Heart left ventricle (tissue), 16 donors: Measurements from ENCODE around the gene SYTL5. TPM values are rescaled to one million over a fixed set of nuclear protein-coding genes. Genes with fewer than 3 reads are reported as not detected.

Experiments
- ATAC-seq, 4 donors: fragments of 200-7000 bp; cut with Tn5 transposase; one replicate each; pipeline ENCODE4 v1.9.1; 2020 to 2022; ENCODE audit warnings: moderate library complexity in 4 of 4, mild to moderate bottlenecking in 3 of 4, moderate number of reproducible peaks in 1 of 4
- DNase-seq, 5 donors: peaks; one replicate each; pipeline ENCODE4 v3.0.0-alpha.2; 2020
- H3K27ac ChIP-seq, 12 donors: fragments of 200-600 bp; sonication (generic) in 4 of 12; one replicate each; pipeline versions ENCODE4 v1.5.0 to v1.8.0; 2016 to 2022; ENCODE audit warnings: mild to moderate bottlenecking in 2 of 12
- H3K27me3 ChIP-seq, 9 donors: fragments of 200-600 bp; sonication (generic) in 2 of 9; one replicate each; pipeline versions ENCODE4 v1.5.1 to v1.8.0; 2016 to 2022; ENCODE audit warnings: mild to moderate bottlenecking in 3 of 9
- H3K36me3 ChIP-seq, 9 donors: fragments of 200-600 bp; sonication (generic) in 2 of 9; one replicate each; pipeline versions ENCODE4 v1.5.0 to v1.8.0; 2018 to 2022; ENCODE audit warnings: mild to moderate bottlenecking in 2 of 9
- H3K4me1 ChIP-seq, 12 donors: fragments of 200-600 bp; sonication (generic) in 4 of 12; one replicate each; pipeline versions ENCODE4 v1.5.0 to v1.8.0; 2016 to 2022; ENCODE audit warnings: mild to moderate bottlenecking in 3 of 12
- H3K4me3 ChIP-seq, 12 donors: fragments of 200-600 bp; sonication (generic) in 4 of 12; one replicate each; pipeline versions ENCODE4 v1.5.0 to v1.8.0; 2017 to 2022; ENCODE audit warnings: mild to moderate bottlenecking in 9 of 12, moderate library complexity in 4 of 12
- H3K9me3 ChIP-seq, 12 donors: fragments of 200-600 bp; sonication (generic) in 4 of 12; one replicate each; pipeline versions ENCODE4 v1.5.0 to v1.8.0; 2016 to 2022; ENCODE audit warnings: mild to moderate bottlenecking in 1 of 12
- POLR2A ChIP-seq, 2 donors: fragments of 450-650 bp; IDR thresholded peaks; one replicate each; pipeline ENCODE4 v1.6.1; 2017; ENCODE audit warnings: antibody characterized with exemption in 2 of 2, mild to moderate bottlenecking in 2 of 2, moderate library complexity in 2 of 2
- WGBS, 4 donors: extraction: QIAGEN DNeasy Blood & Tissue Kit in 2 of 4; methylation state at CpG; one replicate each; pipeline versions ENCODE4 v1.1.5 to v1.1.7; 2013 to 2018; 5-methylcytosine and 5-hydroxymethylcytosine counted together
- intact Hi-C, 10 donors: fragments of 100-400 bp; cut with DNase I; formaldehyde crosslinking; loops; one replicate each; pipeline versions ENCODE4 v1.11.1 to v1.14.2; 2022
- polyA plus RNA-seq, 2 donors: library from polyadenylated mRNA; stranded (reverse); fragments of 200-250 nt; gene quantifications; one replicate each; pipeline ENCODE4 v1.2.3, GENCODE V29; 2013
- total RNA-seq, 9 donors: library from RNA; depleted of rRNA in 2 of 9; stranded (reverse); fragments of >200 nt in 2 of 9; fragmentation: NEBNext Ultra II Directional in 3 of 9; extraction: Animal tissue kit (Norgen Biotek cat#: 25700) in 3 of 9; gene quantifications; one replicate each; pipeline versions ENCODE4 v1.1.0 to v1.2.4, GENCODE V29; 2016 to 2023
- TF ChIP-seq, protein P1 (sequence below), 12 donors: fragments of 200-600 bp; sonication (generic) in 4 of 12; IDR thresholded peaks; one replicate each; pipeline versions ENCODE4 v1.5.0 to v1.8.0; 2018 to 2022; ENCODE audit warnings: antibody characterized with exemption in 12 of 12, mild to moderate bottlenecking in 5 of 12
- donor health status: ischemic (EF 13 %, LVEDD 7.1; RV severe dilation, severe dysfunction).
- donor health status: healthy with polysubstance abuse.
- donor health status: DM: no; HTN: yes; CAD: no.
- donor health status: DM: no; HTN: no; CAD: no.
- donor health status: ischemic (EF 25% LVEDD 6.9; RV normal size, moderate dysfunction).
- donor health status: ischemic (EF 25% LVEDD 5.7; RV mildly dilated, moderate dysfunction).
- donor health status: healthy.
- donor health status: DM: yes; HTN: yes; CAD: no.
- donor health status: ischemic (EF 35%, LVEDD 5.7; RV mildly dilated, moderate dysfunction).
- donor health status: nonischemic (EF 11% LVEDD 7.7; RV severe dilation, severe dysfunction).
- donor health status: DM: yes; HTN: yes; CAD: no.
- donor health status: PGD.
- donor health status: ischemic (EF 29% LVEDD 5.4; RV normal size, mild dysfunction).
- donor health status: nonischemic (EF 23%, LVEDD 6.1; RV moderate dilation, normal function).

SYTL5 gene
- total and polyA plus RNA-seq, 11 donors: 0.04 to 2.8 (median 0.29) TPM; not detected in 2

DNA sequence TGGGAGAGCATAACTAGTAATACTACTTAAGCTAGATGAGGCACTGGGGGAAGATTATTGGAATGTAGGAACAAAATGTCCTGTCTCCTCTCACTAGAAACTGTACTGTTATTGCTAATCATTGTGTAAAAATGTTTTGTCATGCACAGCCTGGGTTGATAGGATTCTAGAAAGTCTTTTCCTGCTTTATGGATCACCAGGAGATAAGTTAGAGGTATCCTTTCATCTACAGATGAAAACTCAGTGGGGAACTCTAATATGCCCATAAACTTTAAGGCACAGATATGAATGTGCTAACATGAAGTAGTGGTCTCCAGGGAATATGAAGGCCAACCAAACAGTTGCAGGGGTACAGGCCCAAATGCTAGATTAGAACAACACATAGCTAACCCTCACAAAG is 156.8 kb downstream of the SYTL5 start:
- TF ChIP-seq, protein P1, sequence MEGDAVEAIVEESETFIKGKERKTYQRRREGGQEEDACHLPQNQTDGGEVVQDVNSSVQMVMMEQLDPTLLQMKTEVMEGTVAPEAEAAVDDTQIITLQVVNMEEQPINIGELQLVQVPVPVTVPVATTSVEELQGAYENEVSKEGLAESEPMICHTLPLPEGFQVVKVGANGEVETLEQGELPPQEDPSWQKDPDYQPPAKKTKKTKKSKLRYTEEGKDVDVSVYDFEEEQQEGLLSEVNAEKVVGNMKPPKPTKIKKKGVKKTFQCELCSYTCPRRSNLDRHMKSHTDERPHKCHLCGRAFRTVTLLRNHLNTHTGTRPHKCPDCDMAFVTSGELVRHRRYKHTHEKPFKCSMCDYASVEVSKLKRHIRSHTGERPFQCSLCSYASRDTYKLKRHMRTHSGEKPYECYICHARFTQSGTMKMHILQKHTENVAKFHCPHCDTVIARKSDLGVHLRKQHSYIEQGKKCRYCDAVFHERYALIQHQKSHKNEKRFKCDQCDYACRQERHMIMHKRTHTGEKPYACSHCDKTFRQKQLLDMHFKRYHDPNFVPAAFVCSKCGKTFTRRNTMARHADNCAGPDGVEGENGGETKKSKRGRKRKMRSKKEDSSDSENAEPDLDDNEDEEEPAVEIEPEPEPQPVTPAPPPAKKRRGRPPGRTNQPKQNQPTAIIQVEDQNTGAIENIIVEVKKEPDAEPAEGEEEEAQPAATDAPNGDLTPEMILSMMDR (IDR thresholded peaks at IDR 0.05): no peak
- no peak for TF ChIP-seq POLR2A (IDR thresholded peaks at IDR 0.05)

DNA sequence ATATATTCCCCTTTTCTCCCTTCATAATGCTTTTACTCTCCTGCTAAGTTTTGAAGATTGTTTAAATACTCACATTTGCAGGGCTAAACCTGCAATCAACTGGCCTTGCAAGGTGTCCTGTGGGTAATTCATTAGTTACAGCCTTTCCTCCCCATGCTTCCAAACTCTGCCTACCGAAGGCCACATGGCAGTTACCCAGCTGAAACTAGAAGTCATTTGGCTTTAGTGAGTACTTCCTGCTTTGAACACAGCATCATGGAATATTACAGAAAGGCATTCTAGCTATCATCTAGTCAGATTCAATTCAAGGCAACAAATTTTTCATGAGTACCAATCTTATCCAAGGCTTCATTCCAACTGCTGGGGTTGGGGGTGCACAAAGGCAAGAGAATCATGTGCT is 158.7 kb downstream of the SYTL5 start:
- Histone ChIP-seq H3K27ac (no peak overlapping the region), H3K9me3 (no peaks in the 10 kb centered on the region), H3K4me3 (no peak overlapping the region), H3K4me1 (no peaks in the 10 kb centered on the region), H3K27me3 (peaks cover 0 to 16% (median 0%) of the 10 kb centered on the region in 9 donors), H3K36me3 (peaks cover 0 to 24% (median 2%) of the 10 kb centered on the region in 9 donors)
- intact Hi-C loops: loop anchor here in 7 of 10 donors (5.0 to 10.0 kb wide), 3 partner anchors 230 to 420 kb away; no protein-coding TSS in a partner anchor
- ATAC-seq (no peak), DNase-seq (no peak)
- TF ChIP-seq, protein P1 (IDR thresholded peaks at IDR 0.05): no peak
- TF ChIP-seq POLR2A (IDR thresholded peaks at IDR 0.05): no peak
- WGBS, 4 donors: 60 to 79% (median 69%) methylated on average over 1 of the region's 1 CpG

More for the DNA sequence above, 156.8 kb downstream of the SYTL5 start:
- no peak for ATAC-seq
- intact Hi-C loops: loop anchor here in 4 of 10 donors (5.0 to 10.0 kb wide), 3 partner anchors 228 to 418 kb away; no protein-coding TSS in a partner anchor
- no peak for DNase-seq
- Histone ChIP-seq H3K9me3 (no peaks in the 10 kb centered on the region), H3K27ac (no peak overlapping the region), H3K4me3 (no peak overlapping the region), H3K4me1 (no peaks in the 10 kb centered on the region), H3K36me3 (peaks cover 0 to 24% (median 2%) of the 10 kb centered on the region in 9 donors), H3K27me3 (peaks cover 0 to 16% (median 0%) of the 10 kb centered on the region in 9 donors)

DNA sequence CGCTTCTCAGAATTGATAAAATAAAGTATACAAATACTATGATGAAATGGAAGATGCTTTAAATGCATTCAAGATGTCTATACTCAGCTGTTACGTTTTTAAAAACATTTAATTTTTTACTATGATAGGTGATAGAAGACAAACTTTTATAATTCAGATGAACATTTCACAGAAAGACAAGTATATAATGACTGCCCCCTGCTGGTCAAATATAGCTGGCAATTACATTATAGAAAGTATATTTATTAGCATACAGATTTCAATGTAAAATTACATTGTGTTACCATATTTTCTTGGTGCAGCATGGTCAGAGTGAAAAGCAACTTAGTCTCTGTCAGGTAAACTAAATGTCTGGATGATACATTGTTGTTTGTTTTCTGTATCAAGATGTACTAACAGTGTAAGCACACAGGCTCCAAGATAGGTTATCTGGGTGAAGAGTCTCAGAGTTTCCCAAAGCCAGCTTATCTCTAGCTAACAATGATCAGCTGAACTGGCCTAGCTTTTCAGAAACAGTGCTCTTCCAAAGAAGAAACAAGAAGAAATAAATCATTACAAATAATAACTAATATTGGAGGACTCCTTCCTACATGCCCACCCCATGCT is 160.2 kb downstream of the SYTL5 start:
- intact Hi-C loops: loop anchor here in 7 of 10 donors (5.0 to 10.0 kb wide), 3 partner anchors 232 to 422 kb away; no protein-coding TSS in a partner anchor

DNA sequence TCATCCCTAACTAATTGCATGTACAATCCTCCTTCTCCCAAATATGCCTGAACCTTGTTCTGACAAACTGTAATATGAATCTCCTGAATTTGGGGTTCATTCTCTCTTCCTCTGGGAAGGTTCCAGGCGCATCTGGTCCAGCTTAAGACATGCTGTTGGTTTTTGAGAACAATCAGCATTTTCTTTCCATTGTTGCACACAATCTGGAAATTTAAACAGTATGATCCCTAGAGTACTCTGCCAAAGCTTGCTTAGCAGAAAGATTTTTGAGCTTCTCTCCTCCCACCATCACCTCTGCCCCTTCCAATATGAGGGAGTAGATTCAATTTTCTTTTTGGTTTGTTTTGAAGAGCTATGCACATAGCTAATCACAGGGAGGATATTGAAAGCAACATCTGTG is 164.2 kb downstream of the SYTL5 start:
- H3K27ac ChIP-seq: no peak overlapping the region
- no peaks in the 10 kb centered on the region for H3K4me1 ChIP-seq
- peaks cover 0 to 14% (median 0%) of the 10 kb centered on the region in 9 donors for H3K27me3 ChIP-seq
- H3K4me3 ChIP-seq: no peak overlapping the region
- peaks cover 0 to 12% (median 0%) of the 10 kb centered on the region in 9 donors for H3K36me3 ChIP-seq
- no peak for ATAC-seq
- WGBS, 4 donors: 71 to 93% (median 89%) methylated on average over 1 of the region's 1 CpG
- TF ChIP-seq, protein P1 (IDR thresholded peaks at IDR 0.05): no peak
- no peak for TF ChIP-seq POLR2A (IDR thresholded peaks at IDR 0.05)
- DNase-seq: no peak
- H3K9me3 ChIP-seq: no peaks in the 10 kb centered on the region
- intact Hi-C loops: loop anchor here in 4 of 10 donors (2.0 to 10.0 kb wide), 4 partner anchors 246 to 426 kb away; no protein-coding TSS in a partner anchor

More for the DNA sequence above, 160.2 kb downstream of the SYTL5 start:
- Histone ChIP-seq H3K27ac (no peak overlapping the region), H3K27me3 (peaks cover 0 to 23% (median 0%) of the 10 kb centered on the region in 9 donors), H3K9me3 (no peaks in the 10 kb centered on the region), H3K36me3 (peaks cover 0 to 24% (median 0%) of the 10 kb centered on the region in 9 donors), H3K4me3 (no peak overlapping the region), H3K4me1 (no peaks in the 10 kb centered on the region)
- no peak for TF ChIP-seq POLR2A (IDR thresholded peaks at IDR 0.05)
- TF ChIP-seq, protein P1 (IDR thresholded peaks at IDR 0.05): peak; percentile 35 to 72 (median 48)
- DNase-seq (no peak), ATAC-seq (no peak)
- WGBS, 4 donors: 60 to 75% (median 64%) methylated on average over 2 of the region's 2 CpGs
